Measurements from ENCODE around the gene FBLN1.
"Not testable (repeated sequence)": the region's sequence is repeated elsewhere in the genome, so short reads cannot be mapped to it uniquely, and the experiment has no call there.

GRCh38 chr22:45560761-45561160 is 58.1 kb downstream of the FBLN1 start:
- not testable (repeated sequence) for TF ChIP-seq CTCF (IDR thresholded peaks at IDR 0.05; ENCODE audit: low read length); EZH2 (IDR thresholded peaks at IDR 0.05; ENCODE audit: borderline replicate concordance, low read length)

Data from OCI-LY1 (cell line).